Measurements from ENCODE around the gene GLRX3.
"Not testable (repeated sequence)": the region's sequence is repeated elsewhere in the genome, so short reads cannot be mapped to it uniquely, and the experiment has no call there.

The GLRX3 gene

GRCh38 chr10:130202150-130202549, 66.0 kb downstream of the GLRX3 start:
- not testable (repeated sequence) for H3K36me3 Mint-ChIP-seq (ENCODE audit: low read depth); H3K9me3 Mint-ChIP-seq; H3K4me1 Mint-ChIP-seq; H3K27me3 Mint-ChIP-seq; H3K27ac Mint-ChIP-seq; H3K4me3 Mint-ChIP-seq; ATAC-seq; DNase-seq

GRCh38 chr10:130202984-130203621, 66.9 kb downstream of the GLRX3 start:
- DNase-seq (no peak), ATAC-seq (no peak)
- Mint-ChIP-seq H3K9me3 (no peaks in the 10 kb centered on the region), H3K27ac (no peak overlapping the region), H3K36me3 (ENCODE audit: low read depth) (no peaks in the 10 kb centered on the region), H3K27me3 (no peaks in the 10 kb centered on the region), H3K4me1 (no peaks in the 10 kb centered on the region), H3K4me3 (no peak overlapping the region)

- H3K4me1 Mint-ChIP-seq = no peaks in the 10 kb centered on the region
- no peaks in the 10 kb centered on the region for H3K36me3 Mint-ChIP-seq (ENCODE audit: low read depth)
- DNase-seq = no peak
- H3K27ac Mint-ChIP-seq = no peak overlapping the region
- no peak for ATAC-seq
- no peaks in the 10 kb centered on the region for H3K9me3 Mint-ChIP-seq
- H3K27me3 Mint-ChIP-seq = no peaks in the 10 kb centered on the region
- H3K4me3 Mint-ChIP-seq = no peak overlapping the region
Measured at GRCh38 chr10:130203626-130204025, 67.4 kb downstream of the GLRX3 start.

GRCh38 chr10:130206216-130206737, 70.1 kb downstream of the GLRX3 start:
- Mint-ChIP-seq H3K9me3 (no peaks in the 10 kb centered on the region), H3K4me1 (no peaks in the 10 kb centered on the region), H3K36me3 (ENCODE audit: low read depth) (no peaks in the 10 kb centered on the region), H3K27me3 (no peaks in the 10 kb centered on the region), H3K27ac (no peak overlapping the region), H3K4me3 (no peak overlapping the region)
- no peak for ATAC-seq
- DNase-seq = no peak

GRCh38 chr10:130207205-130207604, 71.0 kb downstream of the GLRX3 start:
- no peak overlapping the region for H3K27ac Mint-ChIP-seq
- H3K9me3 Mint-ChIP-seq = no peaks in the 10 kb centered on the region
- ATAC-seq (no peak), DNase-seq (no peak)
- H3K27me3 Mint-ChIP-seq = no peaks in the 10 kb centered on the region
- no peaks in the 10 kb centered on the region for H3K36me3 Mint-ChIP-seq (ENCODE audit: low read depth)
- no peak overlapping the region for H3K4me3 Mint-ChIP-seq
- H3K4me1 Mint-ChIP-seq = no peaks in the 10 kb centered on the region

- Mint-ChIP-seq H3K4me3 (no peak overlapping the region), H3K27me3 (no peaks in the 10 kb centered on the region), H3K4me1 (no peaks in the 10 kb centered on the region), H3K36me3 (ENCODE audit: low read depth) (no peaks in the 10 kb centered on the region), H3K9me3 (no peaks in the 10 kb centered on the region), H3K27ac (no peak overlapping the region)
- ATAC-seq = no peak
- no peak for DNase-seq
Measured at GRCh38 chr10:130208807-130209206, 72.6 kb downstream of the GLRX3 start.

- Mint-ChIP-seq H3K4me3 (no peak overlapping the region), H3K27ac (no peak overlapping the region), H3K4me1 (no peaks in the 10 kb centered on the region), H3K36me3 (ENCODE audit: low read depth) (peaks cover 4% of the 10 kb centered on the region), H3K27me3 (no peaks in the 10 kb centered on the region), H3K9me3 (no peaks in the 10 kb centered on the region)
- DNase-seq (no peak), ATAC-seq (no peak)
Measured at GRCh38 chr10:130212746-130213145, 76.6 kb downstream of the GLRX3 start.

- Mint-ChIP-seq H3K4me3 (no peak overlapping the region), H3K27ac (no peak overlapping the region), H3K27me3 (no peaks in the 10 kb centered on the region), H3K4me1 (no peaks in the 10 kb centered on the region), H3K9me3 (no peaks in the 10 kb centered on the region), H3K36me3 (ENCODE audit: low read depth) (peaks cover 4% of the 10 kb centered on the region)
- DNase-seq (no peak), ATAC-seq (no peak)
Measured at GRCh38 chr10:130213286-130214080, 77.3 kb downstream of the GLRX3 start.

GRCh38 chr10:130214431-130214830, 78.2 kb downstream of the GLRX3 start:
- Mint-ChIP-seq H3K27me3 (no peaks in the 10 kb centered on the region), H3K27ac (no peak overlapping the region), H3K9me3 (no peaks in the 10 kb centered on the region), H3K4me3 (no peak overlapping the region), H3K4me1 (no peaks in the 10 kb centered on the region), H3K36me3 (ENCODE audit: low read depth) (peaks cover 4% of the 10 kb centered on the region)
- DNase-seq (no peak), ATAC-seq (no peak)

GRCh38 chr10:130215151-130215930, 79.2 kb downstream of the GLRX3 start:
- DNase-seq (no peak), ATAC-seq (no peak)
- no peaks in the 10 kb centered on the region for H3K9me3 Mint-ChIP-seq
- no peak overlapping the region for H3K4me3 Mint-ChIP-seq
- no peaks in the 10 kb centered on the region for H3K4me1 Mint-ChIP-seq
- peaks cover 4% of the 10 kb centered on the region for H3K36me3 Mint-ChIP-seq (ENCODE audit: low read depth)
- H3K27ac Mint-ChIP-seq = no peak overlapping the region
- H3K27me3 Mint-ChIP-seq = no peaks in the 10 kb centered on the region

- H3K36me3 Mint-ChIP-seq (ENCODE audit: low read depth) = peaks cover 4% of the 10 kb centered on the region
- H3K27ac Mint-ChIP-seq = no peak overlapping the region
- DNase-seq = no peak
- no peak for ATAC-seq
- no peaks in the 10 kb centered on the region for H3K9me3 Mint-ChIP-seq
- H3K4me1 Mint-ChIP-seq = no peaks in the 10 kb centered on the region
- H3K27me3 Mint-ChIP-seq = no peaks in the 10 kb centered on the region
- no peak overlapping the region for H3K4me3 Mint-ChIP-seq
Measured at GRCh38 chr10:130215931-130216231, 79.7 kb downstream of the GLRX3 start.

- H3K4me3 Mint-ChIP-seq = no peak overlapping the region
- DNase-seq (no peak), ATAC-seq (no peak)
- H3K36me3 Mint-ChIP-seq (ENCODE audit: low read depth) = peaks cover 4% of the 10 kb centered on the region
- no peaks in the 10 kb centered on the region for H3K9me3 Mint-ChIP-seq
- no peak overlapping the region for H3K27ac Mint-ChIP-seq
- no peaks in the 10 kb centered on the region for H3K4me1 Mint-ChIP-seq
- no peaks in the 10 kb centered on the region for H3K27me3 Mint-ChIP-seq
Measured at GRCh38 chr10:130218181-130218641, 82.0 kb downstream of the GLRX3 start.

GRCh38 chr10:130218936-130219335, 82.7 kb downstream of the GLRX3 start:
- no peaks in the 10 kb centered on the region for H3K4me1 Mint-ChIP-seq
- ATAC-seq = no peak

GRCh38 chr10:130220251-130221185, 84.3 kb downstream of the GLRX3 start:
- H3K36me3 Mint-ChIP-seq (ENCODE audit: low read depth) = no peaks in the 10 kb centered on the region
- no peaks in the 10 kb centered on the region for H3K9me3 Mint-ChIP-seq
- no peak for DNase-seq
- peaks cover 1% of the 10 kb centered on the region for H3K27me3 Mint-ChIP-seq
- no peaks in the 10 kb centered on the region for H3K4me1 Mint-ChIP-seq
- H3K27ac Mint-ChIP-seq = no peak overlapping the region
- H3K4me3 Mint-ChIP-seq = no peak overlapping the region
- ATAC-seq = no peak

More at GRCh38 chr10:130218936-130219335, 82.7 kb downstream of the GLRX3 start:
- Mint-ChIP-seq H3K27ac (no peak overlapping the region), H3K27me3 (no peaks in the 10 kb centered on the region), H3K36me3 (ENCODE audit: low read depth) (peaks cover 3% of the 10 kb centered on the region), H3K9me3 (no peaks in the 10 kb centered on the region), H3K4me3 (no peak overlapping the region)
- DNase-seq = no peak
